Measurements from ENCODE around the gene OXSR1. TPM values are rescaled to one million over a fixed set of nuclear protein-coding genes. Genes with fewer than 3 reads are reported as not detected.
A peak's percentile ranks its signal among the peaks of the same experiment; 100 is the strongest.
"Not testable (repeated sequence)": the region's sequence is repeated elsewhere in the genome, so short reads cannot be mapped to it uniquely, and the experiment has no call there.

The OXSR1 gene
- polyA plus RNA-seq, 1 donor, result 35.6 TPM

DNA sequence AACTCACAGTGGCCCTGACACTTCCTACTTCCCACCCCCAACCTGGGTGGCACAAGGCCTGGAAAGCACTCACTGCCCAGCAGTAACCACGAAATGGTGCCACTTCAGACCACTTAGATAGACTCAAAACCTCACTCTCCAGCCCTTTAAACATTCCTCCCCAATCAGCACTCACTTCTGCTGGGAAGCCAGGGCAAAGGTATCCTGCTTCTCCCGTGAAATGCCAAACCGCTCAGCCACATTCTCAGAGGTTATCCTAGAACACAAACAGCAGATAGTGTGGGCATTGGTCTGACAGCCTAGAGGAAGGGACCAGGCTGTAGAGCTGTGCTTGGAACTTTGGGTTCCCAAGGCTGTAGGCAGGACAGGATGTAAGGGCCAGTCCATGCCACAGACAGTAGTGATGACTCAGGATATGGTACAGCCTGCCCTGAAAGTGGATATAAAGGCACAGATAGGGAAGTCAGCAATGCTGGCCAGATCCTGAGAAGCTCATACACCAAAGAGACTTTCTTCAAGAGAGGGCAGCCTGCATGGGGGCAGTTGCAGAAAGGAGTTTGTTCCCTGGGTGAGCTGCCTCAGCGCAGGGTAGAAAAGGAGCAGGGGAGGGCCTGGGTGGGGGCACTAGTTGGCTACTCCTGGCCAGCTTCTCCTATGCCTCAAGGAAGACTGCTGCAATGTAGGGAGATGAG is 37.6 kb upstream of the OXSR1 start:
- no peak for DNase-seq (ENCODE audit: low read depth)

DNA sequence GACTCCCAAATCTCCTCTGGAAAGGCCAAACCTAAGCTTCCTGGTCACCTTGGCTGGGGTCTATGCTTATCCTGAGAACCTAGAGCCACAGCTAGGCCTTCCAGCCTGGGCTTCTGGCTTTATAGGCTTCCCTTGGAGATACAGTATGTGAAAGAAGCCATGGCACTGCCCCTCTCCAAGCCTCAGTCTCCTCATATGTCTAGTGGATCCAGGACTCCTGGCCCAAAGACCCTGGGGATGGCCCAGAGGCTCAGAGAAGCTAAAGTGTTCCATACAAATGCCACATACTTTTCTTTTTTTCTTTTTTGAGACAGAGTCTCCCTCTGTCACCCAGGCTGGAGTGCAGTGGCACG is 37.1 kb upstream of the OXSR1 start:
- no peak for DNase-seq (ENCODE audit: low read depth)

DNA sequence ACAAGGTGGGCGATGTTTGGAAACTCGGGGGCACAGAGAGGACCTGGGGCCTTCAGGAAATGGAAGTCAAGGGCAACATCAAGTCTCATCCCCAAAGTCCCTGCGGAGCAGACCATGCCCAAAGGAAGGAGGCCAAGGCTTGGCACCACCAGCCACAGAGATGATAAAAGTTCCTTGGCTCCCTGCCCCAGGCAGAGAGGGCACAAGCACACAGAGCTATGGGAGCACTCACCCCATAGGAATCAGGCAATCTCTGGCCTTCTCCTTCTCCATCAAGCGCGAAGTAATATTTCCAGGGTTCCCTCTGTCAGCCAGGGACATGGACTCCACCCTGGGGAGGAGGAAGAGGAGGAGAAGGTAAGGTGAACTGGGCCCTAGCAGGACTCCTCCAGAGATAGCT is 36.3 kb upstream of the OXSR1 start:
- no peak for DNase-seq (ENCODE audit: low read depth)

DNA sequence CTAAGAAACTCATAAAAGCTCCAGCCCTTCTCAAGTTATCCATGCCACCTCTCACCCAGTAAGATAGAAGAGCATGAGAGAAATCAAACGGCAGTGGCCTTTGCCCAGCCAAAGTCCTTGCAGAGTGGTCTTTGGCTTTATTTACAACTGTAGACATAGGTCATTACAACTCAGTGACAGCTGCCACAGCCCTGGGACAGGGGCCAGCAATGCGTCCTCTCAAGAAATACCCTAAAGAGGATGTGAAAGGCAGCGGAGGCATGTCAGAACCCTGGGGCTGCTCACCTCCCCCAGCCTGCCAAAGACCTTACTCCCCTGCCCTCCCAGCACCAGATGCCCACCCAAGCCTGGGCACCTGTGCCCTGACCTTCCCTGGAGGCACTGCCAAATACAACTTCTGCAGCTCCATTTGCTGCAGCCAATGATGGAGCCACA is 34.7 kb upstream of the OXSR1 start:
- DNase-seq (ENCODE audit: low read depth), result no peak

DNA sequence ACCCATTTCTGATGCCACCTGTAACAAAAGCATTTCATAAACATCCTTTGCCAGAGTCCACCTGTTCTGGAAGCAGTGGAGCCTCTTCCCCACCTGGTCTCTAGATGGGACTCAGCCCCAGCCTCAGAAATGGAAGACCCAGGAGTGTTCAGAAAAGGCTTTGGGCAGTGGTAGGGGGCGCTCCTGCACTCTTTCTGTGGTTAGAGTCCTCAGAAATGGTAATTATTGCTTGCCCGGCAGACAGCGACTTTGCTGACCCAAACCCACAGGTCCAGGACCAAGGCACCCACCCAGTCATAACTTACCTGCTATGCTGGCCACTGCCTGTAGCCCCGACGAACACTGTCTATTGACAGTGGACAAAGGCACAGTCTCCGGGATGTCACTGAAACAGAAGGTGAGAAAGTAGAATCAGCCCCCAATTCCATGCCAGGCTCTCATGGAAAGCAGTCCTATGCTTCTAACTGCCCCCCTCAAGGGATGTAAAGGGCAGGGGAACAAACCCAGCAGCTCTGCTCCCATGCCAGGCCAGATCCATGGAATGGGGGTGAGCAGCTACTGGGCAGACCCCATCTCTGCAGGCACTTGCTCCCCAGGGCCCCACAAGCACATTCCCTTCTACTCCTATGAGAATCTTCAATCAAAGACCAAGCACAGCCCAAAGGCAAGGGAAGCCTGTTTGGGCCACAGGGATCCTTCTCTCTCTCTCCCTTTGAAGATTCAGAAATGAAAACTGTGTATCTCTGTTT is 33.5 kb upstream of the OXSR1 start:
- DNase-seq (ENCODE audit: low read depth), result no peak

DNA sequence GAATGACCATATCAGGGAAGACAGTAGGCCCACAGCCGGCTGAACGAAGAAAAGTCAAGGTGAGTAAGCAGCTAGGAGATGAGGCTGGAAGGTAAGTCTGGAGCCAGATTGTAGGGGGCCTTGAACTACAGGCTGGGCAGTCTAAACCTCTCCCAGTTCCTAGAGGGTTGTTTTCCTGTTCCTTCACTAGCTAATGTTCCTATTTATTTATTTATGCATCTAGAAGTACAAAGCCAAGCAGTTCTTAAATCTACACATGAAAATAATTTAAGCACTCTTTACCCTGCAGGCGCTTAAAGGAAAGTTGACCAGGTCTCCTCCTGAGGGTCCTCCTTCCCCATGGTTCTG is 32.2 kb upstream of the OXSR1 start:
- no peak for DNase-seq (ENCODE audit: low read depth)

DNA sequence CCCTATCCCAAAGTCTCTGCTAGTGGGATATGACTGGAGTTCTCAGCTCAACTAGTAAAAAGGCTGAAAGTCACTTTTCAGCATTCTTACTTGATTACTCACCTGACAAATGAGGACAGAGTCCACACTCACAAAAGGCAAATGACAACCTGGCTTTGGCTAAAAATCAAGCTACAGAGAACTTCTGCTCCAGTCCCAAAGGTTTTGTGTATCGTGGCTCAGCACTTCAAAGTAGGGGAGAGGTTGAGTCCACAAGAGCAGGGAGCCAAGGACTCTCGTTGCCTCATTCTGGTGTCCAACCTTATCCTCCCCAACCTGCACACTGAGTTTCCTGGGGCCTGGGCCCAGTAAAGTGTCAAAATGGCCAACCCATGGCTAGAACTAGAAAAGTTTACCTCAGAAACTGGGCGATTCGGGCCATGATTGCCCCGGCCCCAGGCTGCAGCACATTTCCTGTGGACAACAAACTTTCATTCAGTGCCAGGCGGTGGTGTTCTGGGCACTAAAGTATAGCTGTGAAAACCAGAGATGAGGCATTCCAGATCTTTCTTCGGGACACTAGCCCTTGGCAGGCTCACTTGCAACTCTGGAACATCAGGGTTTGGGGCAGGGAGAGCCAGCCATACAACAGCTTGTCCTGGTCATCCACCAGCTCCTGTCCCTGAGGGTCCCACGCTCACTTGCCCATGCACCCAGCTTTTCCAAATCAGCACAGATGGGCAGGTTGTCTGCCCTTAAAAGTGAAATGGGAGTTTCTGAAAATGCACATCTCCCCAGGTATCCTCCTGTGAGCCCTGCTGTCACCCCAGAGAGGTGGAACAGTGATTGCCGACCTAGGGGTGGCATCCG is 31.6 kb upstream of the OXSR1 start:
- DNase-seq (ENCODE audit: low read depth), result no peak

DNA sequence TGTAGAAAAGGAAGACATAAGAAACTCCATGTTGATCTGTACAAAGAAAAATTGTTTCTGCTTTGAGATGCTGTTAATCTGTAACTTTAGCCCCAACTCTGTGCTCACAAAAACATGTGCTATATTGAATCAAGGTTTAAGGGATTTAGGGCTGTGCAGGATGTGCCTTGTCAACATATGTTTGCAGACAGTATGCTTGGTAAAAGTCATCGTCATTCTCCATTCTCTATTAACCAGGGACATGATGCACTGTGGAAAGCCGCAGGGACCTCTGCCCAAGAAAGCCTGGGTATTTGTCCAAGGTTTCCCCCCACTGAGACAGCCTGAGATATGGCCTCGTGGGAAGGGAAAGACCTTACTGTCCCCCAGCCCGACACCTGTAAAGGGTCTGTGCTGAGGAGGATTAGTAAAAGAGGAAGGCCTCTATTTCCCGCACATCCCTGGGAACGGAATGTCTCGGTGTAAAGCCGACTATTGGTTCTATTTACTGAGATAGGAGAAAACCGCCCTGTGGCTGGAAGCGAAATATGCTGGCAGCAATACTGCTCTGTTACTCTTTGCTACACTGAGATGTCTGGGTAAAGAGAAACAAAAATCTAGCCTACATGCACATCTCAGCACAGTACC is 30.7 kb upstream of the OXSR1 start:
- DNase-seq (ENCODE audit: low read depth), result not testable (repeated sequence)

DNA sequence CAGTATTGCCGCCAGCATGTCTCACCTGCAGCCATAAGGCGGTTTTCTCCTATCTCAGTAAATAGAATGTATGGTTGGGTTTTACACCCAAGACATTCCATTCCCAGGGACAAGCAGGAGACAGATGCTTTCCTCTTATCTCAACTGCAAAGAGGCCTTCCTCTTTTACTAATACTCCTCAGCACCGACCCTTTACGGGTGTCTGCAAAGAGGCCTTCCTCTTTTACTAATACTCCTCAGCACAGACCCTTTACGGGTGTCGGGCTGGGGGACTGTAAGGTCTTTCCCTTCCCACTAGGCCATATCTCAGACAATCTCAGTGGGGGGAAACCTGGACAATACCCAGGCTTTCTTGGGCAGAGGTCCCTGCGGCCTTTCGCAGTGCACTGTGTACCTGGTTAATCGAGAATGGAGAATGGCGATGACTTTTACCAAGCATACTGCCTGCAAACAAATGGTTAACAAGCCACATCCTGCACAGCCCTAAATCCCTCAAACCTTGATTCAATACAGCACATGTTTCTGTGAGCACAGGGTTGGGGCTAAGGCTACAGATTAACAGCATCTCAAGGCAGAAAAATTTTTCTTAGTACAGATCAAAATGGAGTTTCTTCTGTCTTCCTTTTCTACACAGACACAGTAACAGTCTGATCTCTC is 29.6 kb upstream of the OXSR1 start:
- DNase-seq (ENCODE audit: low read depth), result not testable (repeated sequence)

DNA sequence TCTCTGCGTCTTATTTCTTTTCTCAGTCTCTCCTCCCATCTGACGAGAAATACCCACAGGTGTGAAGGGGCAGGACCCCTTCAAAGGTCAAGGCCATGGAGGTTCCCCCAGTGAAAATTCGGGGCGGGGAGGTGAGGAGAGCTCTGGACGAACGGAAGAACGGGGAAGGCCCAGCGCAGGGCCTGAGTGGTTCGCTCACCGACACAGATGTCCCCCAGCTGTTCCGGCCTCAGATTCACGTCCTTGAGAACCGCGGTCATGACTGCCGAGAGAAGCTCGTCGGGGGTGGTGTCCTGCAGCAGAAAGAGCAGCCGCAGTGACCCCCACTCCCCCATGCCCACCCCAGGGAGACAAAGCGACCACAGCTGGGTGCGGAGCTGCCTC is 29.0 kb upstream of the OXSR1 start:
- DNase-seq (ENCODE audit: low read depth), result no peak

DNA sequence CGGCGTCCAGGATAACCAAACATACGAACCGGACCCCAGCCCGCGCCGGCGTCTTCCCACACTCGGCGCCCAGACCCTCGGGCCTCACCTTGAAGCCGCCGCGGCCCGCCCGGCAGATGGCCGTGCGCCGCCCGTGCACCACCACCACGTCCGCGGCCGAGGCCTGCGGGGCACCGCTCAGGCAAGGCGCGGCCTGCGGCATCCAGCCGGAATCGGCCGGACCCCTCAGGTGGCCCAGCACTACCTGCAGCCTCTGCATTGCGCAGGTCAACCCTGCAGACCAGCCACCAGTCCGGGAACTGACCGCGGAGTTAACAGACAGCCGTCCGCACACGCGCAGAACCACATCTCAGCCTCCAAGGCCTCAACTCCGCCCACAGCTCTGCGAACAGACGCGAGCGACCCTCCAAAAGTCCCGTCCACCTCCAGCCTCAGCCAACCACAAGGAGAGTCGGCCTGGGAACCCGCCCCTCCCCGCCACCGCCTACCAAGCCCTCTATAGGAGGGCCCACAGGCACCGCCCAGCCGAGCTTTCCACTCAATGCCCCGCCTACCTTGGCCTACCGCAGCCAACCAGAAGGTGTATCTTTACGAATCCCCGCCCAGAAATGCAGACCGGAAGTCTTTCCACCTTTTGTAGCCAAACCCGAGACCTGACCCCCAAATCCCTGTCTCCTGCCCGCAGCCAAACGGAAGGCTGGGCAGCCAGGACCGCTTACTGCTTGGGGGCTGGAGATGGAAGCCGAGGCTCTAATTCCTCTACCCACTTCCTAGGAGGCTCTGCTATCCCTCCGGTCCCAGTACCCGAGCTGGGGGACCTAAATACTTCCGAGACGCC is 28.3 kb upstream of the OXSR1 start, which contains the start of gene ACAA1:
ACAA1 (minus strand) TSS at position 351 of the 838 bp plus-strand sequence; CDS start at position 259, 92 bp downstream.
- DNase-seq (ENCODE audit: low read depth), result peak; percentile 97

DNA sequence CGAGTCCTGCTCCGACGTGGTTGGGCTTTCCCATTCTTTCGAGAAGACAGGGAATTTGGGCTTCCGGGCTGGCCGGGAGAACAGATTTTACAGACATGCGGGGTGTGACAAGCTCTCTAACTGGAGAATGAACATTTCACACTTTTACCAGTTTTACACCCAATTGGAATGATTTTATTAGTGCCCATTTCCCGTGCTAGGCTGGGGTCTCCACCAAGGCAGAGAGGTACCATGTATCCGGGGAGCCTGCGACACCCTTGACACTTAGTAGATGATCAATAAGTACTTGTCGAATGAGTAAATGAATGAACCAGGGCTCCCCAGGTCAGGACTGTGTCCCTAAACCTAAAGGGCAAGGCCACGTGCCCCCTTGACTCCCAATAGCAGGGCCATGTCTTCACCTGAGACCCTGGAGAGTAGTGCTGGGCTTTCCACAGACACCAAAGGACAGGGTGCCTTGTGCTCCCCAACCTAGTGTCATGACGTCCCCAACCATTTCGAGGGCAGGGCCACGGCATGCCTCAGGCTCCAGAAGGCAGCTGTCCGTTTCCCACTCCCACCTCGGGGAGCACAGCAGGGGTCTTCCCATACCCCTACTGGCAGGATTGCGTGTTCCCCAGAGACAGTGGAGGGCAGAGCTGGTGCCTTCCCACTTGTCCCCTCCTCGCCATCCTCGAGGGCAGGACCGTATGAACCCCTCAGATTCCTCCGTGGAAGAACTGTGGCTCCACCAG is 27.6 kb upstream of the OXSR1 start:
- DNase-seq (ENCODE audit: low read depth), result no peak

DNA sequence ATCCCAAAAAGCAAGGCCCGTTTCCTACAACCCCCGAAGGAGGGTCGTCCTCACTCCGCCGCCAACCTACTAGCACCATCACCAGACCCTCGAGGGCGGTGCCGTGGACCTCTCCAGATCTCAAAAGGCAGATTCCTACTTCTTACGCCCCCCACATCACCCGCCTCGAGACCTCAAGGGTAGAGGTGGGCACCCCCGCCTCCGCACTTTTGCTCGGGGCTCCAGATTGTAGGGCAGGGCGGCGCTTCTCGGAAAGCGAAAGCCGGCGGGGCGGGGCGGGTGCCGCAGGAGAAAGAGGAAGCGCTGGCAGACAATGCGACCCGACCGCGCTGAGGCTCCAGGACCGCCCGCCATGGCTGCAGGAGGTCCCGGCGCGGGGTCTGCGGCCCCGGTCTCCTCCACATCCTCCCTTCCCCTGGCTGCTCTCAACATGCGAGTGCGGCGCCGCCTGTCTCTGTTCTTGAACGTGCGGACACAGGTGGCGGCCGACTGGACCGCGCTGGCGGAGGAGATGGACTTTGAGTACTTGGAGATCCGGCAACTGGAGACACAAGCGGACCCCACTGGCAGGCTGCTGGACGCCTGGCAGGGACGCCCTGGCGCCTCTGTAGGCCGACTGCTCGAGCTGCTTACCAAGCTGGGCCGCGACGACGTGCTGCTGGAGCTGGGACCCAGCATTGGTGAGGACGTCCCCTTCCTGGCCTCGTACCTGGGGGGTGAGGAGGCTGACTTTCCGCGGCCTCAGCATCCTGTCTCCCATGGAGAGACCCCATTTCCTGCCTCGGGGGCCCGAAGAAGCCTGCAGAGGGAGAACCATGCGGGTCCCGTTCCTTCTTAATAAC is 26.8 kb upstream of the OXSR1 start, which contains the start of gene MYD88:
MYD88 (plus strand) TSS at position 313 of the 842 bp plus-strand sequence; CDS start at position 353, 40 bp downstream.
- DNase-seq (ENCODE audit: low read depth), result no peak

DNA sequence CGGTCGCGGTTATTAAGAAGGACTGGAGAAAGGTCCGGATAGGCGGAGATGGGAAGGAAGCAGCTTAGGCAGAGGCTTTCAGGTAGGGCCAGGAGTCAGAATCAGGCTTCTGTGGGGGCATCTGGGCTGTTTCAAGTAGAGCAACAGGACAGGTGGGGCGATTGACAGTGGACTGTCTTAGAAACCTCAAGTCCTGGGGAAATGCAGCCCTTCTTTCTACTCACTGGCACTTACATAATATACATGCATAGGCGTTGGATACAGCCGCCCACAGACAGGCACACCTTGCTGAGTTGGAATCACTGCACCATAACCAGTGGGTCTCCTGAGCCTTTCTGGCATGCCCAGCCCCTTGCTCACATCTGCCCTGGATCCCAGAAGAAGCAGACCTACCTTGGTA is 26.1 kb upstream of the OXSR1 start:
- DNase-seq (ENCODE audit: low read depth), result no peak

DNA sequence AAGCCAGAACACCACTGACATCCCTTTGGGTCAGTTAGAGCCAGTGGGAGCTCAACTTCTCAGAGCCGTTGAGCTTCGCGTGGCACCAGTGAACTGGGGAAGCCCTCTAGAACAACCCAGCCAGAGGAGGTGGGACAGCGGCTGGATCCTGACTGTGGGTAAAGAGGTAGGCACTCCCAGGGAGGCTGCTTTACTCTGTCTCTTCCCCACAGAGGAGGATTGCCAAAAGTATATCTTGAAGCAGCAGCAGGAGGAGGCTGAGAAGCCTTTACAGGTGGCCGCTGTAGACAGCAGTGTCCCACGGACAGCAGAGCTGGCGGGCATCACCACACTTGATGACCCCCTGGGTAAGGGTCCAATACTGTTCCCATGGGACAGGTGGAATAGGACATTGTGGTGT is 25.7 kb upstream of the OXSR1 start:
- no peak for DNase-seq (ENCODE audit: low read depth)

DNA sequence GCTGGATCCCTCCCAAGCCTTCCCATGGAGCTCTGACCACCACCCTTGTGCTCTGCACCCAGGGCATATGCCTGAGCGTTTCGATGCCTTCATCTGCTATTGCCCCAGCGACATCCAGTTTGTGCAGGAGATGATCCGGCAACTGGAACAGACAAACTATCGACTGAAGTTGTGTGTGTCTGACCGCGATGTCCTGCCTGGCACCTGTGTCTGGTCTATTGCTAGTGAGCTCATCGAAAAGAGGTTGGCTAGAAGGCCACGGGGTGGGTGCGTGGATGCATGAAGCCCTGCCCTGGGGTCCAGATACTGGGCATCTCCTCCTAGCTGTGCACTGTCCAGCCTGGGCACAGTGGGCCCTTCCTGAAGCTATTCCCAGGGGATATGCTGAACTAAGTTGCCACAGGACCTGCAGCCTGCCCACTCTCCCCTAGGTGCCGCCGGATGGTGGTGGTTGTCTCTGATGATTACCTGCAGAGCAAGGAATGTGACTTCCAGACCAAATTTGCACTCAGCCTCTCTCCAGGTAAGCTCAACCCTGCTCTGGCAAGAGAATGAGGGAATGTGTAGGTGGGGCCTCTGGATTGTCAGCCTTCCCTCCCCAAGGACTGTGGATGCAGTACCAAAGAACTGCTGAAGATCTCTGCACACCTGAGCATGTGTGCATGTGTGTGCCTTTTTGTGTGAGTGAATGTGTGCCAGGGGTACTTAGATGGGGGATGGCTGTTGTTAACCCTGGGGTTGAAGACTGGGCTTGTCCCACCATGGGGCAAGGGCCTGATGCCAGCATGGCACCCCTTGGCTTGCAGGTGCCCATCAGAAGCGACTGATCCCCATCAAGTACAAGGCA is 24.8 kb upstream of the OXSR1 start:
- DNase-seq (ENCODE audit: low read depth), result no peak

DNA sequence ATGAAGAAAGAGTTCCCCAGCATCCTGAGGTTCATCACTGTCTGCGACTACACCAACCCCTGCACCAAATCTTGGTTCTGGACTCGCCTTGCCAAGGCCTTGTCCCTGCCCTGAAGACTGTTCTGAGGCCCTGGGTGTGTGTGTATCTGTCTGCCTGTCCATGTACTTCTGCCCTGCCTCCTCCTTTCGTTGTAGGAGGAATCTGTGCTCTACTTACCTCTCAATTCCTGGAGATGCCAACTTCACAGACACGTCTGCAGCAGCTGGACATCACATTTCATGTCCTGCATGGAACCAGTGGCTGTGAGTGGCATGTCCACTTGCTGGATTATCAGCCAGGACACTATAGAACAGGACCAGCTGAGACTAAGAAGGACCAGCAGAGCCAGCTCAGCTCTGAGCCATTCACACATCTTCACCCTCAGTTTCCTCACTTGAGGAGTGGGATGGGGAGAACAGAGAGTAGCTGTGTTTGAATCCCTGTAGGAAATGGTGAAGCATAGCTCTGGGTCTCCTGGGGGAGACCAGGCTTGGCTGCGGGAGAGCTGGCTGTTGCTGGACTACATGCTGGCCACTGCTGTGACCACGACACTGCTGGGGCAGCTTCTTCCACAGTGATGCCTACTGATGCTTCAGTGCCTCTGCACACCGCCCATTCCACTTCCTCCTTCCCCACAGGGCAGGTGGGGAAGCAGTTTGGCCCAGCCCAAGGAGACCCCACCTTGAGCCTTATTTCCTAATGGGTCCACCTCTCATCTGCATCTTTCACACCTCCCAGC is 24.0 kb upstream of the OXSR1 start:
- no peak for DNase-seq (ENCODE audit: low read depth)
